ENCODE data around the gene SVOP. TPM values are rescaled to one million over a fixed set of nuclear protein-coding genes. Genes with fewer than 3 reads are reported as not detected.

The SVOP gene
- polyA plus RNA-seq, 3 donors: not detected

DNA sequence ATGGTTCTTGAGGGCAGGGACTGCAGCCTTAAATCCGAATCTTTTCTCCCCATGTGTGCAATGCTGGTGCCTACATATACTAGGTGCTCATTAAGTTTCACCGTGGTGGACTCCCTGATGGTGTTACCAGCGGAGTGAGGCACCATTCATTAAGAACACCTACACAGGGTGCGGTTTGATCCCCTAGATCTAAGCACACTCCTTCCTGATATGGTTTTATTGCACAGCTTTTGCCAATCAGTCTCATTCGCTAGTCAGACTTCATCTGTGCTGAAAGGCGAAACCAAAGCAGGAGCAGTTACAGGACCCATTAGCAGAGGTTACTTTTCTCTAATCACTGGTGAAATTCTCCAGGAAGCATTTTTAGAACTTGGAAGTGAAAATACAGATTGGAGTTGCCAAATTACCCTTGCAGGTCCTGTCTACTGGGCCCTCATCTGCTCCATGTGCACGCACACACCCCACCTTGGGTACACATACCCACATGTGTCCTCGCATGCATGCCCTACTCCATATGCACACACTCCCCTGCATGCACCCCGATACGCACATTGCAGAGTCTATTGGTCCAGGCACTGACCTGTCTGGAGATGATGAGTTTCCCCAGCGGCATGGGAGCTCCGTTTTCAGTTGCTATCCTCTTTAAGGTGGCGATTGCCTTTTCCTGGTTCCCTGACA, 82.5 kb downstream of the SVOP start:
- H3K79me2 ChIP-seq (ENCODE audit: insufficient read depth, low read length): no peaks in the 10 kb centered on the region
- no peaks in the 10 kb centered on the region for H3K27me3 ChIP-seq (ENCODE audit: control insufficient read depth in 2 of 2, insufficient read depth in 2 of 2, low read length in 2 of 2)
- Mint-ChIP-seq H3K27me3 (ENCODE audit: low read depth in 3 of 3) (peaks cover 0 to 3% (median 2%) of the 10 kb centered on the region in 3 donors), H3K4me1 (peaks cover 8% of the 10 kb centered on the region), H3K36me3 (no peaks in the 10 kb centered on the region), H3K27ac (peak overlapping the region in 1 of 7 donors; percentile 56), H3K4me3 (no peak overlapping the region), H3K9me3 (peaks cover 0 to 4% (median 0%) of the 10 kb centered on the region in 7 donors)
- DNase-seq: no peak
- no peak for TF ChIP-seq CTCF (IDR thresholded peaks at IDR 0.05)
- H3K4me3 ChIP-seq (replicated peaks in 1 of 3; ENCODE audit: low read depth in 2 of 3, low read length in 3 of 3): no peak overlapping the region
- no peak overlapping the region for H3K4me2 ChIP-seq (replicated peaks; ENCODE audit: extremely low read depth, low read length, poor library complexity, severe bottlenecking)
- intact Hi-C loops (cut with micrococcal nuclease): no loop called here
- WGBS (ENCODE audit: insufficient coverage): 97% methylated on average over 9 of the region's 13 CpGs
- H3K4me1 ChIP-seq (ENCODE audit: control insufficient read depth in 1 of 2, insufficient read depth in 2 of 2, low read length in 2 of 2): peaks cover under 1 to 2% of the 10 kb centered on the region in 2 donors
- no peaks in the 10 kb centered on the region for H4K20me1 ChIP-seq (ENCODE audit: insufficient read depth, low read length)
- H3K9me3 ChIP-seq (replicated peaks in 1 of 2; ENCODE audit: control insufficient read depth in 1 of 2, insufficient read depth in 1 of 2, low read length in 2 of 2): no peaks in the 10 kb centered on the region
- no peak overlapping the region for H2AFZ ChIP-seq (ENCODE audit: insufficient read depth, low read depth, low read length, poor library complexity, severe bottlenecking)
- no peak overlapping the region for H3K9ac ChIP-seq (ENCODE audit: insufficient read depth, low read length, poor library complexity, severe bottlenecking)
- no peak overlapping the region for H3K27ac ChIP-seq (ENCODE audit: low read depth in 1 of 2, low read length in 2 of 2)
- no peaks in the 10 kb centered on the region for H3K36me3 ChIP-seq (replicated peaks in 1 of 2; ENCODE audit: control insufficient read depth in 1 of 2, insufficient read depth in 2 of 2, low read length in 2 of 2)

DNA sequence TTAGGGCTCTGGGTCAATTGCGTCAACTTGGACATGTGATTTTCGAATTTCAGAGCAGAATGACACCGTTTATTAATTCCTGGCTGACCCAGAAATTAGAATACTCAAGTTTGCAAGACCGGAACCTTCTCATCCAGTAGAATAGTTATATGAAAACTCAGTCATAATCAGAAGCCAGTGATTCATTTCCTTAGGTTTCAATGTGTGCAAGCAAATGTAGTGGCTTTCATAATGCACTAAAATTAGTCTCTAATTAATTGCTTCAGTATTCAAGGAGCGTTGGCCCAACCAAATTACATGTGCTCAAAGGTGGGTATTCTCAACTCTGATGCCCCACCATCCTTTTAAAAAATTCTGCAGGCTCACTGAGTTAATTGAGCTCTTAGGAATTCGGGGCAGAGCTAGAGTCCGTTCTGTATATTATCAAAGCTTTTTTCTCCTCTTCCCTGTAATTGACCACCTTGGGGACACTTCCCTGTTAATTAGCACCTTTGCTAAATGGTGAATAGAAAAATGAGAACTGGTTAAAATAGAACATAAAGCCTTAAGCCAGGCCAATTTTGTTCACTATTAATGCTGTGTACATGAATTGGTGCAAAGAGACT, 85.6 kb downstream of the SVOP start:
- Mint-ChIP-seq H3K9me3 (no peaks in the 10 kb centered on the region), H3K4me1 (peaks cover 7% of the 10 kb centered on the region), H3K27ac (no peak overlapping the region), H3K4me3 (no peak overlapping the region), H3K27me3 (ENCODE audit: low read depth in 3 of 3) (peaks cover 0 to 4% (median 1%) of the 10 kb centered on the region in 3 donors), H3K36me3 (no peaks in the 10 kb centered on the region)
- no peak for TF ChIP-seq CTCF (IDR thresholded peaks at IDR 0.05)
- H3K9me3 ChIP-seq (replicated peaks in 1 of 2; ENCODE audit: control insufficient read depth in 1 of 2, insufficient read depth in 1 of 2, low read length in 2 of 2): no peaks in the 10 kb centered on the region
- H4K20me1 ChIP-seq (ENCODE audit: insufficient read depth, low read length): no peaks in the 10 kb centered on the region
- peaks cover 5 to 7% of the 10 kb centered on the region in 2 donors for H3K4me1 ChIP-seq (ENCODE audit: control insufficient read depth in 1 of 2, insufficient read depth in 2 of 2, low read length in 2 of 2)
- no peaks in the 10 kb centered on the region for H3K27me3 ChIP-seq (ENCODE audit: control insufficient read depth in 2 of 2, insufficient read depth in 2 of 2, low read length in 2 of 2)
- no peak overlapping the region for H3K4me3 ChIP-seq (replicated peaks in 1 of 3; ENCODE audit: low read depth in 2 of 3, low read length in 3 of 3)
- H3K4me2 ChIP-seq (replicated peaks; ENCODE audit: extremely low read depth, low read length, poor library complexity, severe bottlenecking): no peak overlapping the region
- intact Hi-C loops (cut with micrococcal nuclease): no loop called here
- no peak overlapping the region for H2AFZ ChIP-seq (ENCODE audit: insufficient read depth, low read depth, low read length, poor library complexity, severe bottlenecking)
- DNase-seq: no peak
- WGBS (ENCODE audit: insufficient coverage): 100% methylated on average over 1 of the region's 7 CpGs
- H3K9ac ChIP-seq (ENCODE audit: insufficient read depth, low read length, poor library complexity, severe bottlenecking): no peak overlapping the region
- H3K79me2 ChIP-seq (ENCODE audit: insufficient read depth, low read length): no peaks in the 10 kb centered on the region
- no peaks in the 10 kb centered on the region for H3K36me3 ChIP-seq (replicated peaks in 1 of 2; ENCODE audit: control insufficient read depth in 1 of 2, insufficient read depth in 2 of 2, low read length in 2 of 2)
- H3K27ac ChIP-seq (ENCODE audit: low read depth in 1 of 2, low read length in 2 of 2): no peak overlapping the region

All from CD14-positive monocyte (primary cell).